ENCODE results near the gene PRKAB1. TPM values are rescaled to one million over a fixed set of nuclear protein-coding genes. Genes with fewer than 3 reads are reported as not detected.
A peak's percentile ranks its signal among the peaks of the same experiment; 100 is the strongest.

The PRKAB1 gene
- total RNA-seq, 1 experiment from 2014 or later = 42.2 TPM

DNA sequence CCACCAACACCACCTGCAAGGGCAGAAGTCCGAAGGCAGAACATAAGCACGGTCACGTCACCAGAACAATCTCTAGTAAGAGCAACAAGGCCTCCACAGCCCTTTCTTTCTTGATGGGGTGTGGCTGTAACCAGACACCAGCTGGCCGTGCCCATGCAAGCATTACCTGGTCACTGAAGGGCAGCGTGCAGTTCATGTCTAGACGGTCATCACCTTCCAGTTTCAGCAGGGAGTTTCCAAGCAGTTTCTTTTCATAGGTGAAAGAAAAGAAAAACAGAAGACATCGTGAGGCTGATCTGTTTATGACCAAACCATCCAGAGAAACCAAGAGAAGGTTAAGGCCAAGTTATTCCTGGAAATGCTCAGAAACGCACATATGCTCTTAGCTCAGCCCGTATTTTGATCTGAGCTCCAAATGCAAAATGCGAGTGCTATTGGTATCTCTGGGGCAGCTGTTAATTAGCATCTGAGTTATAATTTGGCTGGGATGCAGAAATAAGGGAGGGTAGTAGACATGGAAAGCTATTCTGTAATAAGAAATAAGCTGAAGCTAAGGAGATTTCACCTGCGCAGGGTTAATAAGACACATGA lies 42.5 kb downstream of the PRKAB1 start:
- H3T11ph ChIP-seq (ENCODE audit: low read length) = no peak overlapping the region
- Mint-ChIP-seq H3K27ac (peak overlapping the region in 2 of 3 experiments; percentile 37 to 48; a peak in 2 of 7 replicates), H3K4me3 (no peak overlapping the region), H3K4me1 (no peaks in the 10 kb centered on the region), H3K27me3 (ENCODE audit: low read depth) (no peaks in the 10 kb centered on the region), H3K9me3 (no peaks in the 10 kb centered on the region), H3K36me3 (ENCODE audit: insufficient read depth in 1 of 3, low read depth in 3 of 3) (peaks cover 52 to 91% (median 84%) of the 10 kb centered on the region in 3 experiments; a peak in 6 of 7 replicates)
- H2BK12ac ChIP-seq (ENCODE audit: insufficient read length, low read depth, low read length) = no peak overlapping the region
- H3K27ac ChIP-seq (ENCODE audit: insufficient read length, low read depth, low read length) = no peak overlapping the region
- no peak overlapping the region for H2BK5ac ChIP-seq (ENCODE audit: insufficient read length, low read length)
- no peaks in the 10 kb centered on the region for H3K23me2 ChIP-seq (ENCODE audit: insufficient read length, low read depth, low read length, poor library complexity, severe bottlenecking)
- H3K4me2 ChIP-seq (ENCODE audit: insufficient read depth, insufficient read length, low read length) = no peak overlapping the region
- no peaks in the 10 kb centered on the region for H3K79me1 ChIP-seq (ENCODE audit: insufficient read depth, low read depth, low read length, poor library complexity, severe bottlenecking)
- H3K4ac ChIP-seq (ENCODE audit: low read depth, low read length) = no peak overlapping the region
- H3K18ac ChIP-seq (ENCODE audit: insufficient read length, low read depth, low read length) = no peak overlapping the region
- H4K20me1 ChIP-seq (ENCODE audit: control insufficient read depth, insufficient read depth, insufficient read length) = no peaks in the 10 kb centered on the region
- H2BK15ac ChIP-seq (ENCODE audit: low read depth, low read length) = no peak overlapping the region
- H3K27me3 ChIP-seq (ENCODE audit: insufficient read depth, low read length) = no peaks in the 10 kb centered on the region
- H3K4me1 ChIP-seq (ENCODE audit: insufficient read depth, low read length) = no peaks in the 10 kb centered on the region
- H4K91ac ChIP-seq (ENCODE audit: insufficient read length, low read depth, low read length) = no peak overlapping the region
- no peak overlapping the region for H3K14ac ChIP-seq (ENCODE audit: insufficient read depth, low read length)
- no peak overlapping the region for H4K8ac ChIP-seq (replicated peaks; ENCODE audit: insufficient read length, low read depth, low read length)
- no CpG with 5 or more reads among the region's 11 CpGs for WGBS (ENCODE audit: extremely low coverage, insufficient read length, low lambda C conversion rate)
- H2AK5ac ChIP-seq (ENCODE audit: insufficient read length, low read length) = no peak overlapping the region
- H3K23ac ChIP-seq (ENCODE audit: insufficient read length, low read depth, low read length) = no peak overlapping the region
- H4K5ac ChIP-seq (ENCODE audit: insufficient read length, low read depth, low read length) = no peak overlapping the region
- H3K79me2 ChIP-seq (ENCODE audit: insufficient read depth, low read length) = no peaks in the 10 kb centered on the region
- no peaks in the 10 kb centered on the region for H3K9me3 ChIP-seq (ENCODE audit: control insufficient read depth, low read depth, low read length)
- no peak overlapping the region for H3K9ac ChIP-seq (ENCODE audit: extremely low read depth, insufficient read length, low read length)
- H2BK20ac ChIP-seq (ENCODE audit: low read depth, low read length, poor library complexity, severe bottlenecking) = no peak overlapping the region
- no peak overlapping the region for H3K56ac ChIP-seq (ENCODE audit: insufficient read length, low read depth, low read length)
- no peak for TF ChIP-seq CTCF (conservative IDR thresholded peaks at IDR 0.05)
- no peak for DNase-seq
- H2AFZ ChIP-seq (ENCODE audit: low read length) = no peak overlapping the region
- H2BK120ac ChIP-seq (ENCODE audit: low read depth, low read length, poor library complexity, severe bottlenecking) = no peak overlapping the region

All from H9 (cell line).